Panc1 (cell line): Measurements from ENCODE around the gene KRTAP1-3.
"Not testable (repeated sequence)": the region's sequence is repeated elsewhere in the genome, so short reads cannot be mapped to it uniquely, and the experiment has no call there.

Source experiments
- POLR2AphosphoS5 ChIP-seq: IDR thresholded peaks from 2 replicates; pipeline ENCODE4 v1.6.1; 2012; ENCODE audit warnings: mild to moderate bottlenecking, low read depth, low read length, moderate library complexity
- TF ChIP-seq, protein P1 (sequence below): fragments of 450-650 bp; IDR thresholded peaks from 2 replicates; pipeline ENCODE4 v1.5.1; 2017; ENCODE audit warnings: mild to moderate bottlenecking

DNA sequence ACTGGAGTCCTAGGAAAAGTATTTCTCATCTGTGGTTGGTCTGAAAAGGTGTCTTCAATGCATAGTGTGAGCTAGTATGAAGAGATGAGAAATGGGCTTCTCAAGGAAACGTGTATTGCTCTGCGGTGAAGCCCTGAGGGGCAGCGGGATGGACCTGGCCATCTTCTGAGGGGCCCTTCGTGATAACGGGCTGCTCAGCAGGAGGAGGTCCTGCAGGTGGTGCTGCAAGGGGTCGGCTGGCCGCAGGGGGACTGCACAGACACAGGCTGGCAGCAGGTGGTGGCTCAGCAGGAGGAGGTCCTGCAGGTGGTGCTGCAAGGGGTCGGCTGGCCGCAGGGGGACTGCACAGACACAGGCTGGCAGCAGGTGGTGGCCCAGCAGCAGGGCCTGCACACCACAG is 19.9 kb upstream of the KRTAP1-3 start:
- TF ChIP-seq, protein P1, sequence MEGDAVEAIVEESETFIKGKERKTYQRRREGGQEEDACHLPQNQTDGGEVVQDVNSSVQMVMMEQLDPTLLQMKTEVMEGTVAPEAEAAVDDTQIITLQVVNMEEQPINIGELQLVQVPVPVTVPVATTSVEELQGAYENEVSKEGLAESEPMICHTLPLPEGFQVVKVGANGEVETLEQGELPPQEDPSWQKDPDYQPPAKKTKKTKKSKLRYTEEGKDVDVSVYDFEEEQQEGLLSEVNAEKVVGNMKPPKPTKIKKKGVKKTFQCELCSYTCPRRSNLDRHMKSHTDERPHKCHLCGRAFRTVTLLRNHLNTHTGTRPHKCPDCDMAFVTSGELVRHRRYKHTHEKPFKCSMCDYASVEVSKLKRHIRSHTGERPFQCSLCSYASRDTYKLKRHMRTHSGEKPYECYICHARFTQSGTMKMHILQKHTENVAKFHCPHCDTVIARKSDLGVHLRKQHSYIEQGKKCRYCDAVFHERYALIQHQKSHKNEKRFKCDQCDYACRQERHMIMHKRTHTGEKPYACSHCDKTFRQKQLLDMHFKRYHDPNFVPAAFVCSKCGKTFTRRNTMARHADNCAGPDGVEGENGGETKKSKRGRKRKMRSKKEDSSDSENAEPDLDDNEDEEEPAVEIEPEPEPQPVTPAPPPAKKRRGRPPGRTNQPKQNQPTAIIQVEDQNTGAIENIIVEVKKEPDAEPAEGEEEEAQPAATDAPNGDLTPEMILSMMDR = not testable (repeated sequence)
- TF ChIP-seq POLR2AphosphoS5 = not testable (repeated sequence)
